Measurements from ENCODE around the gene RHBDF1.

The RHBDF1 gene

GRCh38 chr16:71540-72401 is 660 bp downstream of the RHBDF1 start:
- no peak for DNase-seq

- DNase-seq: no peak
Observed at GRCh38 chr16:71210-71539, 1.3 kb downstream of the RHBDF1 start.

- DNase-seq: no peak
Observed at GRCh38 chr16:69181-69580, 3.2 kb downstream of the RHBDF1 start.

GRCh38 chr16:67884-68789 is 4.3 kb downstream of the RHBDF1 start:
- no peak for DNase-seq

GRCh38 chr16:67183-67791 is 5.1 kb downstream of the RHBDF1 start:
- no peak for DNase-seq

GRCh38 chr16:66309-67182 is 5.9 kb downstream of the RHBDF1 start:
- DNase-seq: no peak

GRCh38 chr16:65745-66144 is 6.7 kb downstream of the RHBDF1 start:
- DNase-seq: peak; percentile 61

- DNase-seq: no peak
Observed at GRCh38 chr16:64914-65255, 7.5 kb downstream of the RHBDF1 start.

GRCh38 chr16:63998-64913 is 8.2 kb downstream of the RHBDF1 start:
- DNase-seq: no peak

GRCh38 chr16:63466-63865 is 9.0 kb downstream of the RHBDF1 start:
- DNase-seq: no peak

GRCh38 chr16:62968-63391 is 9.5 kb downstream of the RHBDF1 start:
- no peak for DNase-seq

- DNase-seq: no peak
Observed at GRCh38 chr16:62283-62967, 10.0 kb downstream of the RHBDF1 start.

- DNase-seq: no peak
Observed at GRCh38 chr16:61879-62281, 10.6 kb downstream of the RHBDF1 start.

GRCh38 chr16:60929-61878 is 11.2 kb downstream of the RHBDF1 start:
- DNase-seq: no peak

- no peak for DNase-seq
Observed at GRCh38 chr16:60166-60565, 12.3 kb downstream of the RHBDF1 start.

GRCh38 chr16:59440-60059 is 12.9 kb downstream of the RHBDF1 start:
- no peak for DNase-seq

- DNase-seq: no peak
Observed at GRCh38 chr16:58491-59439, 13.7 kb downstream of the RHBDF1 start.

- DNase-seq: no peak
Observed at GRCh38 chr16:57711-58110, 14.7 kb downstream of the RHBDF1 start.
